WTC11 (cell line): ENCODE results near the gene TTLL11. TPM values are rescaled to one million over a fixed set of nuclear protein-coding genes. Genes with fewer than 3 reads are reported as not detected.

Experiments used
- ATAC-seq: fragments of 200-7000 bp; cut with Tn5 transposase; 2 replicates; pipeline ENCODE4 v1.10.0; 2021; ENCODE audit warnings: mild to moderate bottlenecking, moderate library complexity
- CTCF ChIA-PET: fragments of 300-600 bp; sonication (Branson Sonifier 250); formaldehyde crosslinking; loops from one replicate; lab custom pipeline; 2021; ENCODE audit warnings: antibody characterized with exemption; lab: Charles Lee
- POLR2A ChIA-PET: fragments of 350-600 bp; sonication (Branson Sonifier 250); formaldehyde crosslinking; loops from one replicate; lab custom pipeline; 2021; ENCODE audit warnings: antibody characterized with exemption; lab: Charles Lee
- DNase-seq: peaks from one replicate; pipeline ENCODE4 v3.0.0; 2021; ENCODE audit warnings: low spot score
- H3K27ac Mint-ChIP-seq: 2 replicates; pipeline ENCODE4 v1.8.0; 2021; ENCODE audit warnings: mixed read lengths
- H3K27me3 Mint-ChIP-seq: 2 replicates; pipeline ENCODE4 v1.8.0; 2021; ENCODE audit warnings: low read depth, mild to moderate bottlenecking, moderate library complexity, mixed read lengths
- H3K36me3 Mint-ChIP-seq: 2 replicates; pipeline ENCODE4 v1.8.0; 2021; ENCODE audit warnings: mixed read lengths
- H3K4me1 Mint-ChIP-seq: 2 replicates; pipeline ENCODE4 v1.8.0; 2022; ENCODE audit warnings: mixed read lengths
- H3K4me3 Mint-ChIP-seq: 2 replicates; pipeline ENCODE4 v1.8.0; 2021; ENCODE audit warnings: mild to moderate bottlenecking, moderate library complexity, mixed read lengths
- H3K9me3 Mint-ChIP-seq: 2 replicates; pipeline ENCODE4 v1.8.0; 2021; ENCODE audit warnings: mixed read lengths
- CREB1 ChIP-seq: sonication (generic); formaldehyde crosslinking; IDR thresholded peaks from 2 replicates; pipeline ENCODE4 v1.8.0; 2023; ENCODE audit warnings: mild to moderate bottlenecking, missing genetic modification reagents
- FOXP1 ChIP-seq: sonication (generic); formaldehyde crosslinking; IDR thresholded peaks from 2 replicates; pipeline ENCODE4 v1.8.0; 2022; ENCODE audit warnings: missing genetic modification reagents, mild to moderate bottlenecking, moderate library complexity, borderline replicate concordance
- GABPB1 ChIP-seq: sonication (generic); formaldehyde crosslinking; IDR thresholded peaks from 2 replicates; pipeline ENCODE4 v1.8.1; 2023; ENCODE audit warnings: mild to moderate bottlenecking, missing genetic modification reagents
- GRHL2 ChIP-seq: fragments of 250-450 bp; sonication (Bioruptor Pico); IDR thresholded peaks from 2 replicates; pipeline ENCODE4 v1.8.0; 2022; ENCODE audit warnings: mild to moderate bottlenecking, moderate library complexity; ENCODE audit not compliant: insufficient replicate concordance, severe bottlenecking
- JAZF1 ChIP-seq: fragments of 250-450 bp; sonication (Bioruptor Pico); IDR thresholded peaks from 2 replicates; pipeline ENCODE4 v1.9.0; 2021; ENCODE audit warnings: moderate library complexity, mild to moderate bottlenecking, inconsistent platforms
- NR1H2 ChIP-seq: sonication (generic); formaldehyde crosslinking; IDR thresholded peaks from 2 replicates; pipeline ENCODE4 v1.9.0; 2021; ENCODE audit warnings: mild to moderate bottlenecking, moderate library complexity, missing genetic modification reagents
- OVOL2 ChIP-seq: fragments of 250-450 bp; sonication (Bioruptor Pico); IDR thresholded peaks from 2 replicates; pipeline ENCODE4 v1.9.0; 2021; ENCODE audit warnings: mild to moderate bottlenecking, borderline replicate concordance
- SOX15 ChIP-seq: fragments of 250-450 bp; sonication (Bioruptor Pico); IDR thresholded peaks from 2 replicates; pipeline ENCODE4 v1.9.0; 2021; ENCODE audit warnings: mild to moderate bottlenecking
- SP1 ChIP-seq: sonication (generic); formaldehyde crosslinking; conservative IDR thresholded peaks from 2 replicates; pipeline ENCODE4 v1.8.1; 2022; ENCODE audit warnings: missing genetic modification reagents
- TCF7 ChIP-seq: sonication (generic); formaldehyde crosslinking; IDR thresholded peaks from 2 replicates; pipeline ENCODE4 v1.8.0; 2022; ENCODE audit warnings: mild to moderate bottlenecking, low read depth, missing genetic modification reagents, moderate library complexity
- ZNF138 ChIP-seq: sonication (generic); formaldehyde crosslinking; conservative IDR thresholded peaks from 2 replicates; pipeline ENCODE4 v1.8.1; 2022; ENCODE audit warnings: mild to moderate bottlenecking, moderate library complexity, missing genetic modification reagents
- ZNF219 ChIP-seq: sonication (generic); formaldehyde crosslinking; IDR thresholded peaks from 2 replicates; pipeline ENCODE4 v1.8.0; 2023; ENCODE audit warnings: missing genetic modification reagents, mild to moderate bottlenecking, borderline replicate concordance
- ZNF232 ChIP-seq: sonication (generic); formaldehyde crosslinking; IDR thresholded peaks from 2 replicates; pipeline ENCODE4 v1.8.0; 2022; ENCODE audit warnings: mild to moderate bottlenecking, missing genetic modification reagents
- ZNF281 ChIP-seq: sonication (generic); formaldehyde crosslinking; IDR thresholded peaks from 2 replicates; pipeline ENCODE4 v1.8.0; 2023; ENCODE audit warnings: mild to moderate bottlenecking, missing genetic modification reagents
- ZNF317 ChIP-seq: sonication (generic); formaldehyde crosslinking; IDR thresholded peaks from 2 replicates; pipeline ENCODE4 v1.8.1; 2023; ENCODE audit warnings: low read depth, mild to moderate bottlenecking, moderate library complexity, missing genetic modification reagents, borderline replicate concordance
- ZNF396 ChIP-seq: fragments of 250-450 bp; sonication (Bioruptor Pico); IDR thresholded peaks from 2 replicates; pipeline ENCODE4 v1.8.0; 2021; ENCODE audit warnings: mild to moderate bottlenecking, moderate library complexity, borderline replicate concordance
- total RNA-seq: library from RNA; stranded (reverse); gene quantifications from 3 replicates; pipeline ENCODE4 v1.2.3, GENCODE V29; 2021
- TF ChIP-seq, protein P1 (sequence below): sonication (generic); formaldehyde crosslinking; IDR thresholded peaks from 2 replicates; pipeline ENCODE4 v1.8.0; 2023; ENCODE audit warnings: missing genetic modification reagents
- TF ChIP-seq, protein P2 (sequence below): sonication (generic); formaldehyde crosslinking; IDR thresholded peaks from 2 replicates; pipeline ENCODE4 v1.8.1; 2023; ENCODE audit warnings: mild to moderate bottlenecking, missing genetic modification reagents, moderate library complexity
- TF ChIP-seq, protein P3 (sequence below): fragments of 200-600 bp; IDR thresholded peaks from 2 replicates; pipeline ENCODE4 v1.8.0; 2022; ENCODE audit warnings: antibody characterized with exemption

Gene TTLL11
- total RNA-seq, 1 experiment from 2014 or later: 1.1 TPM

- TF ChIP-seq CREB1 (CRISPR knock-in tag) (no peak), ZNF281 (CRISPR knock-in tag) (no peak), ZNF232 (CRISPR knock-in tag) (no peak), GABPB1 (CRISPR knock-in tag) (no peak), GRHL2 (CRISPR knock-in tag) (no peak), ZNF219 (CRISPR knock-in tag) (no peak), NR1H2 (CRISPR knock-in tag) (no peak), ZNF138 (CRISPR knock-in tag) (no peak), SP1 (no peak), OVOL2 (no peak)
- TF ChIP-seq, protein P1, sequence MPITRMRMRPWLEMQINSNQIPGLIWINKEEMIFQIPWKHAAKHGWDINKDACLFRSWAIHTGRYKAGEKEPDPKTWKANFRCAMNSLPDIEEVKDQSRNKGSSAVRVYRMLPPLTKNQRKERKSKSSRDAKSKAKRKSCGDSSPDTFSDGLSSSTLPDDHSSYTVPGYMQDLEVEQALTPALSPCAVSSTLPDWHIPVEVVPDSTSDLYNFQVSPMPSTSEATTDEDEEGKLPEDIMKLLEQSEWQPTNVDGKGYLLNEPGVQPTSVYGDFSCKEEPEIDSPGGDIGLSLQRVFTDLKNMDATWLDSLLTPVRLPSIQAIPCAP (CRISPR knock-in tag): no peak
- TF ChIP-seq, protein P2, sequence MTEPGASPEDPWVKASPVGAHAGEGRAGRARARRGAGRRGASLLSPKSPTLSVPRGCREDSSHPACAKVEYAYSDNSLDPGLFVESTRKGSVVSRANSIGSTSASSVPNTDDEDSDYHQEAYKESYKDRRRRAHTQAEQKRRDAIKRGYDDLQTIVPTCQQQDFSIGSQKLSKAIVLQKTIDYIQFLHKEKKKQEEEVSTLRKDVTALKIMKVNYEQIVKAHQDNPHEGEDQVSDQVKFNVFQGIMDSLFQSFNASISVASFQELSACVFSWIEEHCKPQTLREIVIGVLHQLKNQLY (CRISPR knock-in tag): no peak
- peaks cover 10% of the 10 kb centered on the region for H3K9me3 Mint-ChIP-seq
- H3K4me1 Mint-ChIP-seq: peaks cover 8% of the 10 kb centered on the region
- DNase-seq: no peak
- ChIA-PET CTCF (interaction anchor here (1.0 to 3.2 kb wide), 3 partner anchors 22 to 254 kb away, joined by 3 to 28 read pairs (median 12); no protein-coding TSS in a partner anchor), POLR2A (no interaction called here)
- peaks cover 6% of the 10 kb centered on the region for H3K27me3 Mint-ChIP-seq
- H3K27ac Mint-ChIP-seq: no peak overlapping the region
- no peak for ATAC-seq
- H3K36me3 Mint-ChIP-seq: peaks cover 4% of the 10 kb centered on the region; the same call in 1 of the 2 replicates
- H3K4me3 Mint-ChIP-seq: no peak overlapping the region
Measured at GRCh38 chr9:122100756-122101155, 7.6 kb upstream of the TTLL11 start.

GRCh38 chr9:122099271-122099869, 6.3 kb upstream of the TTLL11 start:
- ATAC-seq: peak; percentile 87
- ChIA-PET POLR2A (interaction anchor here (1.0 to 1.4 kb wide), 3 partner anchors 8 to 251 kb away, joined by 4 to 6 read pairs (median 5); no protein-coding TSS in a partner anchor), CTCF (interaction anchor here (0.5 to 5.8 kb wide), 57 partner anchors 9 to 1592 kb away, joined by 3 to 627 read pairs (median 4); partner anchors contain the start of genes LHX6, MORN5, MRRF and NDUFA8)
- H3K4me3 Mint-ChIP-seq: no peak overlapping the region
- H3K36me3 Mint-ChIP-seq: peaks cover 4% of the 10 kb centered on the region; the same call in 1 of the 2 replicates
- H3K27ac Mint-ChIP-seq: no peak overlapping the region
- peak; percentile 86 for DNase-seq
- H3K9me3 Mint-ChIP-seq: peaks cover 10% of the 10 kb centered on the region
- TF ChIP-seq JAZF1 (CRISPR knock-in tag): no peak
- TF ChIP-seq, protein P3, sequence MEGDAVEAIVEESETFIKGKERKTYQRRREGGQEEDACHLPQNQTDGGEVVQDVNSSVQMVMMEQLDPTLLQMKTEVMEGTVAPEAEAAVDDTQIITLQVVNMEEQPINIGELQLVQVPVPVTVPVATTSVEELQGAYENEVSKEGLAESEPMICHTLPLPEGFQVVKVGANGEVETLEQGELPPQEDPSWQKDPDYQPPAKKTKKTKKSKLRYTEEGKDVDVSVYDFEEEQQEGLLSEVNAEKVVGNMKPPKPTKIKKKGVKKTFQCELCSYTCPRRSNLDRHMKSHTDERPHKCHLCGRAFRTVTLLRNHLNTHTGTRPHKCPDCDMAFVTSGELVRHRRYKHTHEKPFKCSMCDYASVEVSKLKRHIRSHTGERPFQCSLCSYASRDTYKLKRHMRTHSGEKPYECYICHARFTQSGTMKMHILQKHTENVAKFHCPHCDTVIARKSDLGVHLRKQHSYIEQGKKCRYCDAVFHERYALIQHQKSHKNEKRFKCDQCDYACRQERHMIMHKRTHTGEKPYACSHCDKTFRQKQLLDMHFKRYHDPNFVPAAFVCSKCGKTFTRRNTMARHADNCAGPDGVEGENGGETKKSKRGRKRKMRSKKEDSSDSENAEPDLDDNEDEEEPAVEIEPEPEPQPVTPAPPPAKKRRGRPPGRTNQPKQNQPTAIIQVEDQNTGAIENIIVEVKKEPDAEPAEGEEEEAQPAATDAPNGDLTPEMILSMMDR: peak; percentile 94
- TF ChIP-seq, all 79 proteins: peak for 1
- H3K4me1 Mint-ChIP-seq: peaks cover 13% of the 10 kb centered on the region
- peaks cover 17% of the 10 kb centered on the region for H3K27me3 Mint-ChIP-seq

DNA sequence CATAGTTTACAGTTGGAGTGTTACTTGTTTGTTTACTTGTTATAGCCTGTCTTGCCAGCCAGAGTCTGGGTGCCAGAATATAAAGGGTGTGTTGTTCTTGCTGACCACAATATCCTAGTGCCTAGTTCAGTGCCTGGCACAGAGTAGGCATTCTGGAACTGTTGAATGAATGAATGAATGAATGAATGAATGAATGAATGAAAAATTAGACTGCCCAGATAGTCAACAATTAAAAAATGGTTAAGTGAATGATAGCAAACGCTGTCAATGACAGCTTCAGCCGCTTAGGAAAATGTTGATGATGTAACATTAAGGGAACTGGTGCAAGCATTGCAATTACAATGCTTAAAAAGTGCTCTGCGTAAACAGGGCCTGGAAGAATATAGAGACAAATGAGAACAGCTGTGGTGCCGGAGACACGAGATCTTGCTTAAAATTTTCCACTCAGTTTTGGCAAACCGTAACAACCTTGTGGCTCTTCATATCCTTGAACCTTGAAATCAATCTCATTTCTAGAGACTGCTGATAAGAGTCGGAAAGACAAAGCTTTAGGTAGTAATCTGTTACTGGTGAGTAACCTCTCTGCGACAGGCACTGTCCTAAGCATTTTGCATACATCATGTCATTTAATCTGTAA, 4.7 kb upstream of the TTLL11 start:
- peaks cover 13% of the 10 kb centered on the region for H3K4me1 Mint-ChIP-seq
- peaks cover 29% of the 10 kb centered on the region for H3K27me3 Mint-ChIP-seq
- POLR2A ChIA-PET: no interaction called here
- TF ChIP-seq GABPB1 (CRISPR knock-in tag): peak; percentile 84
- TF ChIP-seq ZNF396 (CRISPR knock-in tag): no peak
- no peak for TF ChIP-seq FOXP1 (CRISPR knock-in tag)
- TF ChIP-seq ZNF317 (CRISPR knock-in tag): no peak
- TF ChIP-seq SOX15 (CRISPR knock-in tag): no peak
- no peak for TF ChIP-seq TCF7 (CRISPR knock-in tag)
- DNase-seq (no peak), ATAC-seq (no peak)
- no peaks in the 10 kb centered on the region for H3K9me3 Mint-ChIP-seq
- no peak overlapping the region for H3K27ac Mint-ChIP-seq
- CTCF ChIA-PET: interaction anchor here (2.0 to 5.8 kb wide), 5 partner anchors 20 to 259 kb away, joined by 12 to 627 read pairs (median 24); no protein-coding TSS in a partner anchor
- no peak overlapping the region for H3K4me3 Mint-ChIP-seq
- H3K36me3 Mint-ChIP-seq: no peaks in the 10 kb centered on the region
